ENCODE results near the gene PSMB2. TPM values are rescaled to one million over a fixed set of nuclear protein-coding genes. Genes with fewer than 3 reads are reported as not detected.

The PSMB2 gene
- total and polyA plus RNA-seq, 2 of the 8 experiments (the other 6 are each of a cell fraction or from before 2014, with no cell fraction given), result 91.4 to 101 TPM

GRCh38 chr1:35567947-35568558, 73.3 kb downstream of the PSMB2 start:
- no peak for FAIRE-seq
- DNase-seq (ENCODE audit: low read depth in 1 of 2, low spot score in 2 of 2), result no peak
- Histone ChIP-seq H3K9ac (replicated peaks in 1 of 4; ENCODE audit: extremely low read depth in 1 of 4, low read depth in 3 of 4, low read length in 3 of 4) (no peak overlapping the region), H4K91ac (replicated peaks; ENCODE audit: insufficient read length, low read length) (no peak overlapping the region), H2BK15ac (ENCODE audit: low read length) (no peak overlapping the region), H2BK20ac (ENCODE audit: low read length) (no peak overlapping the region), H3K4me1 (replicated peaks in 1 of 4; ENCODE audit: control insufficient read depth in 3 of 4, insufficient read depth in 4 of 4, low read length in 3 of 4) (peaks cover 0 to 2% (median 0%) of the 10 kb centered on the region in 4 experiments; a peak in 2 of 7 replicates), H3K23me2 (ENCODE audit: low read depth, low read length) (peaks cover under 1% of the 10 kb centered on the region; the same call in 1 of the 2 replicates), H3K56ac (replicated peaks; ENCODE audit: insufficient read length, low read depth, low read length) (no peak overlapping the region), H3K9me3 (ENCODE audit: insufficient read depth in 2 of 2, low read depth in 1 of 2, low read length in 1 of 2) (no peaks in the 10 kb centered on the region), H2AK5ac (ENCODE audit: low read depth, low read length) (peak overlapping the region; percentile 26; the same call in 1 of the 2 replicates), H4K8ac (ENCODE audit: extremely low read depth, insufficient read depth, low read length) (no peak overlapping the region), H2BK12ac (ENCODE audit: low read depth, low read length) (no peak overlapping the region), H3K4me2 (ENCODE audit: insufficient read depth in 1 of 2, low read depth in 2 of 2, low read length in 2 of 2) (no peak overlapping the region), H3K27me3 (replicated peaks in 1 of 4; ENCODE audit: control insufficient read depth in 3 of 4, extremely low read depth in 1 of 4, insufficient read depth in 3 of 4, low read length in 3 of 4) (peaks cover 16 to 38% (median 29%) of the 10 kb centered on the region in 4 experiments), H2BK5ac (ENCODE audit: low read depth, low read length) (no peak overlapping the region), H3K4me3 (ENCODE audit: extremely low read depth in 1 of 4, insufficient read depth in 2 of 4, low read depth in 3 of 4, low read length in 4 of 4) (no peak overlapping the region), H3K18ac (ENCODE audit: extremely low read depth, low read length) (no peak overlapping the region; the same call in 1 of the 2 replicates), H3K23ac (ENCODE audit: insufficient read length) (no peak overlapping the region), H3K4ac (replicated peaks; ENCODE audit: insufficient read length, low read depth, low read length) (no peak overlapping the region), H3K14ac (ENCODE audit: insufficient read length) (no peak overlapping the region), H3K27ac (ENCODE audit: low read depth, low read length) (no peak overlapping the region), H4K5ac (ENCODE audit: insufficient read length, low read depth, low read length) (no peak overlapping the region), H2BK120ac (replicated peaks; ENCODE audit: low read depth, low read length) (no peak overlapping the region), H4K20me1 (replicated peaks in 1 of 2; ENCODE audit: control insufficient read depth in 1 of 2, insufficient read depth in 2 of 2, low read length in 2 of 2) (peaks cover 2 to 18% of the 10 kb centered on the region in 2 experiments), H3K79me2 (ENCODE audit: control insufficient read depth in 1 of 2, insufficient read depth in 2 of 2, low read length in 2 of 2) (no peaks in the 10 kb centered on the region), H3K36me3 (ENCODE audit: control insufficient read depth in 2 of 4, insufficient read depth in 4 of 4, low read length in 3 of 4) (peaks cover 1 to 8% (median 6%) of the 10 kb centered on the region in 4 experiments; a peak in 6 of 8 replicates), H3K79me1 (ENCODE audit: low read depth, low read length) (no peaks in the 10 kb centered on the region), H2AFZ (ENCODE audit: low read length) (no peak overlapping the region)
- 71% methylated on average over 9 of the region's 9 CpGs; no CpG with 5 or more reads in 1 of the 2 experiments for WGBS, 2 experiments (ENCODE audit: extremely low coverage in 1 of 2, insufficient coverage in 1 of 2, insufficient read length in 1 of 2, insufficient replicate concordance in 2 of 2, low coverage in 1 of 2, low lambda C conversion rate in 2 of 2, missing lambda C conversion rate in 1 of 2)
- POLR2A ChIA-PET (ENCODE audit: partially characterized antibody), result interaction anchor here (0.9 to 3.2 kb wide), 9 partner anchors 9 to 162 kb away, joined by 3 to 12 read pairs (median 6); partner anchors contain the start of genes C1orf216 and KIAA0319L
- CTCF ChIA-PET (ENCODE audit: partially characterized antibody), result interaction anchor here (0.6 to 5.8 kb wide), 40 partner anchors 10 to 1675 kb away, joined by 3 to 91 read pairs (median 4); partner anchors contain the start of genes C1orf216 and KIAA0319L
- TF ChIP-seq, protein P1, sequence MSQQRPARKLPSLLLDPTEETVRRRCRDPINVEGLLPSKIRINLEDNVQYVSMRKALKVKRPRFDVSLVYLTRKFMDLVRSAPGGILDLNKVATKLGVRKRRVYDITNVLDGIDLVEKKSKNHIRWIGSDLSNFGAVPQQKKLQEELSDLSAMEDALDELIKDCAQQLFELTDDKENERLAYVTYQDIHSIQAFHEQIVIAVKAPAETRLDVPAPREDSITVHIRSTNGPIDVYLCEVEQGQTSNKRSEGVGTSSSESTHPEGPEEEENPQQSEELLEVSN (IDR thresholded peaks at IDR 0.05), result no peak
- TF ChIP-seq CHD2 (IDR thresholded peaks at IDR 0.05; ENCODE audit: low read length), result no peak
- TF ChIP-seq HDAC2 (IDR thresholded peaks at IDR 0.05; ENCODE audit: borderline replicate concordance in 1 of 2, low read depth in 2 of 2, low read length in 2 of 2), result no peak
- no peak for TF ChIP-seq CBX5 (IDR thresholded peaks at IDR 0.05; ENCODE audit: low read depth, low read length)
- no peak for TF ChIP-seq TAF7 (optimal IDR thresholded peaks at IDR 0.05; ENCODE audit: borderline replicate concordance, low read depth, low read length)
- TF ChIP-seq GABPA (IDR thresholded peaks at IDR 0.05; ENCODE audit: borderline replicate concordance, insufficient read depth, low read length), result no peak
- TF ChIP-seq, protein P2, sequence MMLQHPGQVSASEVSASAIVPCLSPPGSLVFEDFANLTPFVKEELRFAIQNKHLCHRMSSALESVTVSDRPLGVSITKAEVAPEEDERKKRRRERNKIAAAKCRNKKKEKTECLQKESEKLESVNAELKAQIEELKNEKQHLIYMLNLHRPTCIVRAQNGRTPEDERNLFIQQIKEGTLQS (IDR thresholded peaks at IDR 0.05; ENCODE audit: insufficient read depth, low read depth, low read length), result no peak
- TF ChIP-seq SRF (IDR thresholded peaks at IDR 0.05; ENCODE audit: low read depth, low read length), result no peak
- TF ChIP-seq JUND (IDR thresholded peaks at IDR 0.05; ENCODE audit: low read length), result no peak

Measured in H1 (cell line).